GM18951 (cell line): ENCODE data around the gene KANSL3.
"Not testable (repeated sequence)": the region's sequence is repeated elsewhere in the genome, so short reads cannot be mapped to it uniquely, and the experiment has no call there.

ENCODE experiments used
- POLR2A ChIP-seq: IDR thresholded peaks from 4 replicates; pipeline ENCODE4 v1.6.1; 2011; ENCODE audit warnings: mild to moderate bottlenecking; ENCODE audit not compliant: insufficient read length, insufficient read depth; ENCODE audit errors: extremely low read depth
- in situ Hi-C: fragments of 300-500 bp; cut with MboI; formaldehyde crosslinking; loops from one replicate; pipeline ENCODE4 v1.12.0; 2022; ENCODE audit warnings: low sequenced_read_pairs, mixed read lengths, inconsistent platforms; ENCODE audit not compliant: unreplicated experiment

The KANSL3 gene

DNA sequence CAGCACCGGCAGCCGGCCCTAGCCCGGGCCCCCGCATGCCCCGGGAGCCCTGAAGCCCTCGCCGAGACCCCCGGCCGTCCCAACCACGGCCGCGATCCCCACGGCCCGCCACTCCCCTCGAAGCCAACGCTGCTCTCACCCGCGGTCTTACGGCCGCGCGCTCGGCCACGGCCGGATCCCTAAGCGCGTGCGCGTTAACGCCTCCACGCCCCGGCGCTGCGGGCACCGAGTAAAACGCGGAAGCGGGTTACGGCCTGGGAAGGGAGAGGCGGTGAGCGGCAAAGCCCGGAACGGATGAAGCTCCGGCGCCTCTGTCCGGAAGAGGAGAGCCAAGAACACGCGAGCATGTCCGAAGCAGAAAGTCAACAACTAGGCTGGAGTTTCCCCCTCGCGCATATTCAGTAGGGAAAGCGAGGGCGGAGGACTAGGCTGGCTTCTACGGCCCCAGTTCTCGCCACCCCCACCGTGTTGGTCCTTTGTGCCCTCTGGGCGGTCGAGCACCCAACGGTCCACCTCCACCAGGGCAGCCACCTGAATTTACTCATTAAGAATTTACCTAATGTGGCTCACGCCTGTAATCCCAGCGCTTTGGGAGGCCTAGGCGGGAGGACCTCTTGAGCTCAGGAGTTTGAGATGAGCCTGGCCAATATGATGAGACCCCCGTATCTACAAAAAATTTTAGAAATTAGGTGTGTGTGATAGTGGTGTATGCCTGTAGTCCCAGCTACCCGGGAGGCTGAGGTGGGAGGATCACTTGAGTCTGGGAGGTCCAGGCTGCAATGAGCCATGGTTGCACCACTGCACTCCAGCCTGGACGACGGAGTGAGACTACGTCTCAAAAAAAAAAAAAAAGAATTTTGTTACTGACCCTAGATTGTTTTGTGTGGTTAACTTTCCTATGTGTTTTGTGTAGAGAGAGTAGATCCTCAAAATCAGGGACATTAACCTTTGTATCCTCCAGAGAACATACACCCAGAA, at the start of gene KANSL3:
Gene KANSL3 (minus strand): TSS at position 169 of the 978 bp plus-strand sequence. CDS start 1,177 bp downstream, outside the sequence.
- in situ Hi-C loops = no loop called here
- peak; percentile 95 for TF ChIP-seq POLR2A

DNA sequence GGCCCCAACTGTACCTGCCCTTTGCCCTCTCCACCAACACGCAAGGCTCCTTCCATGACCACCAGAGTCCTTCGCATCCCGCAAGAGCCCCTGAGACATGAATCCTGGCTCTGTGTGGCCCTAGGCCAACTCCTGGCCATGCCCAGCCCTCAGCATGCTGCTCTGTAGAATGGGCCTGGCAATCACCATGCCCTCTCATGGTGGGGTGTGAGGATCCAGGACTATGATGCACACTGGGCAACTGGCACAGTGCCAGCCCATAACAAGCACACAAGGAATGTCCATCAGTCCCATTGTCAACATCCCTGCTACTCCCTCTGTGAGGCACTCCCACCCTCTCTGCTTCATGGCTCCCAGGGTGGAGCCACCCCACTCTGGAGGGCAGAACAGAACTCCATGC, 49.2 kb upstream of the KANSL3 start:
- in situ Hi-C loops = no loop called here
- no peak for TF ChIP-seq POLR2A

DNA sequence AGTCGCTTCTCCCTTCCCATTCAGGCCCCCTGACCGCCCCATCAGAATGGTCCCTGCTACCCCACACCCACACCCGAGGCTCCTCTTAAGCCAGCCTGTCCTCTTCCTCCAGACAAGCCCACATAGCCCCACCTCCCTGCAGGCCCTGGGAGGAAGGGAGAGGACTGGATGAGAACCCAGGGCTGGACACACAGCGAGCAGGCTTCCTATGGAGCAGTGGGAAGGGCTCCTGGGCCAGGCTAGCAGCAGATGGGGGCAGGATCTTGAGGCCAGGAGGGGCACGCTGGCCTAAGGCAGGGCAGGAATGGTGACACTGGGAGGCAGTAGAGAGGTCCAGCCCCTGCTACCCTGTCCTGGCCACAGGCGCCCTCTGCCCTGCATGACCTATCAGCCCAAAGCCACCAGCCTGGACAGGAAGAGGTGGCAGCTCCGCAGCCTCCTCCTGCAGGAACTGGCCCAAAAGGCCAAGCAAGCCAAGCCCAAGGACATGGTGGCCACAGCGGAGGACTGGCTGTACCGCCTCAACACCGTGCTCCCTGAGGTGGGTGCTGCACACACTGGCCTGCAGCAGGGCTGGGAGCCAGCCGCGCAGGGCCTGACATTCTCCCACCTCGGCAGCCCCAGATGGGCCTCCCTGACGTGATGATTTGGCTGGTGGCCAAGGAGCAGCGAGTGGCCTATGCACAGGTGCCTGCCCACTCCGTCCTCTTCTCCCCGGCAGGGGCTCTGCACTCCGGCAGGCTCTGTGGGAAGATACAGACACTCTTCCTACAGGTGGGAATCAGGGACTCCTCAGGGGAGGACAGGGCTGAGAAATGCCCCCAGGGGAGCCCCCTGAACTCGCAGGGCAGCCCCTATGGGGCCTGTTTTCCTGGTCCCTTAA, 47.7 kb upstream of the KANSL3 start:
- in situ Hi-C loops = no loop called here
- no peak for TF ChIP-seq POLR2A

DNA sequence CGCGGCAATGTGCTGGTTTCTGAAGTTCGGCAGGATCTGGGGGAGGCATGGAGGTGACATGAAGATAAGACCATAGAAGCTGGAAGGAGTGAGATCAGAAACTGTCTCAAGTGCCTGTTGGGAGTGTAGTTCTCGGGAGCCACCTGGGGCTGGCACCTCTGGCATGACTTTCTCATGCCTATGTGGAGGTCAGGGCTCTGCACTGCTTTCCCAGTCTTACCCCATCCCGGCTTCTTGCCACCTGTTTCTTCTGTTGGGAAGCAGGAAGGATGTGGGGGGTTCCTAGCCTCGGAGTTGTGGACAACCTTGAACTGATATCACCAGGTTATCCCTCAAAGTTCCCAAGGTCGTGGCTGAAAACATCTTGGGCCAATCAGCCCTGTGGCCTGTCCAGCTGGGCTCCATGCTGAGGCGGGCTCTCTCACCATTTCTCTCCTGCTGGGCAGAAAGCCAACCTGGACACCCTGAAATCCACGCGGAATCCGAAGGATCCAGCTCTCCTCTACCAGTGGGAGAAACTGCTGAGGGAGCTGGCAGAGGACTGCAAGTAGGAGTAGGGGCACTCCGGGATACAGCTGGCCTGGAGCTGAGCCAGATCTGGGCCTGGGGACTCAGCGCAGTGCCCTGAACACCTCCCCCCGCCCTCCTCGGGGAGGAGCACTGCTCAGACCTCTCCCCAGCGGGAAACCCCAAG, 46.9 kb upstream of the KANSL3 start:
- in situ Hi-C loops = no loop called here
- no peak for TF ChIP-seq POLR2A

DNA sequence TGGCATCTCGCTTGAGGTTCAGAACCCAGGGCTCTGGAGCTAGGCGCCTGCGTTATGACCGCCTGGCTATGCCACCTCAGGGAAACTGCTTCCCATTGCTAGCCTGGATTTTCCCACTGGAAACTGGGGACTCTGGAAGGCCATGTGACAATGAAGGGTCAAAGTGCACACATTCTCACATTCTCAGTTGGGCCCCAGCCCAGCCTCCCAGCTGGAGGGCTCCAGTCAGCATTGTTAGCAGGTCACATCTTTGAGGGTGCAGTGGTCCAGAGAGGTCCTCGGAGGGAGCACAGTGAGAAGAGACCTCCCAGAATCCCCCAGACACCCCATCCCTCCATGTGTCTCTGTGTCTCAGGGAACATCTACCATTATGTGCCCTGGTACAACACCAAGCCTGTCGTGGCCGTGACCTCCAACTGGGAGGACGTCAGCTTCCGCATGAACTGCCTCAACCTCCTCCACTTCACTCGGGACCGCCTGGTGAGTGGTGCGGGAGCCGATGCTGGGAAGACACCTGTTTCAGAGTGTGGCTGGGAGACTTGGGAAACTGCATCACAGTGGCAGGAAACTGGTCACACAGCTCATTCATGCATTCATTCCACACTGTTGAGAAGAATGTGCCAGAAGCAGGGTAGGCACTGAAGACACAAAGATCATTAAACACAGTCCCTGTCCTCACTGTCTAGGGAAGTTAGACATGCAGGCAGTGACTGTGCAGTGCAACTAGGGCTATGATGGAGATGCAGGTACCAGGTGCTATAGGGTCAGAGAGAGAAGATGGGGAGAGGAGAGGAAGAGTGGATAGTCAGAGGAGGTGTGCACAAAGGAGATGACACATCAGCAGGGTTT, 46.1 kb upstream of the KANSL3 start:
- in situ Hi-C loops = no loop called here
- no peak for TF ChIP-seq POLR2A

DNA sequence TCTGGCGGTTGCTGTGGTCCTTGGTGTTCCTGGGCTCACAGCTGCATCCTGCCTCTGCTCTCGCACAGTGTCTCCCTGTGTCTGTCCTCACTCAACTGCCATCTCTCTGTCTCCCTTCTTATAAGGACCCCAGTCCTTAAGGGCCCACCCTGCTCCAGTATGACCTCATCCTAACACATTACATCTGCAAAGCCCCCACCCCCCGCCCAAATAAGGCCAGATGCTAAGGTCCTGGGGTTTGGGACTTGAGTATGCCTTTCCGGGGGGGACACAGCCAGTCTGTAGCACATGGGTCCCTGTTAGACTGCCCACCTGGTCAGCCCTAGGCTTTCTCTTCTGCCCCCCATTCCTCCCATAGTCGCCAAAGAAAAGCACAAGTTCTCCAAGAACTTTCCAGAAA, 45.2 kb upstream of the KANSL3 start:
- TF ChIP-seq POLR2A = no peak
- in situ Hi-C loops = no loop called here

DNA sequence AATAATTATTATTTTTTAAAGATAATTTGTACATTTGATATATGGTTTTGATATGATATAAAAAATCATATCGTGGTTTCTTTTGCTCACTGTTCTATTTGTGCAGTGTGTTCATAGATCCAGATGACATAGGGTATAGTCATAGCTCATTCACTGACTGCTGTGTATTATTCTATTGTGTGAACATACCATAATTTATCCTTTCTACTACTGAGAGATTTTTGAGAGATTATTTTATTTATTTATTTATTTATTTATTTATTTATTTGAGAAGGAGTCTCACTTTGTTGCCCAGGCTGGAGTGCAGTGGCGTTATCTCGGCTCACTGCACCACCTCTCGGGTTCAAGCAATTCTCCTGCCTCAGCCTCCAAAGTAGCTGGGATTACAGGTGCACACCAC, 43.4 kb upstream of the KANSL3 start:
- in situ Hi-C loops = no loop called here
- TF ChIP-seq POLR2A = no peak

DNA sequence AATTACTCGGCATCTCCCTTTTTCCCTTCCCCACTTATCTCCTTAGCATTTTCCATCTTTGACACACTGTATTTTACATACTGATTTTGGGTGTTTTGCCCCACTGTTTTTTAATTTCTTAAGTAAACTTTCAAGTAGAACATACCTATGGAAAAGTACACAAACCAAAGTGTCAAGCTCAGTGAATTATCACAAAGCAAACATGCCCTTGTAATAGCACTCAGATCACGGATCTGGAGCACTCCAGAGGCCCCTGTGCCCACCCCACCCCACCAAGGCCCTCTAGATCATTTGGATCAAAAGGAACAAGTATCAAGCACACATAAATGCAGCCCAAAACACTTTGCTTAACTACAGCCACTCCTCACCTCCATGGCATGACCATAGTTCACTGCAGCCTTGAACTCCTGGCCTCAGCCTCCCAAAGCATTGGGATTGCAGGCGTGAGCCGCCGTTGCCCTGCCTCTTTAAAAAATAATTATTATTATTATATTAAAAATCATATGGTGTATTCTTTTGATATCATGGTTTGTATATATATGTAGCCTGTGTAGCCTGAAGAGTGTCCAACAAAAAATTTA, 42.5 kb upstream of the KANSL3 start:
- no peak for TF ChIP-seq POLR2A
- in situ Hi-C loops = no loop called here

DNA sequence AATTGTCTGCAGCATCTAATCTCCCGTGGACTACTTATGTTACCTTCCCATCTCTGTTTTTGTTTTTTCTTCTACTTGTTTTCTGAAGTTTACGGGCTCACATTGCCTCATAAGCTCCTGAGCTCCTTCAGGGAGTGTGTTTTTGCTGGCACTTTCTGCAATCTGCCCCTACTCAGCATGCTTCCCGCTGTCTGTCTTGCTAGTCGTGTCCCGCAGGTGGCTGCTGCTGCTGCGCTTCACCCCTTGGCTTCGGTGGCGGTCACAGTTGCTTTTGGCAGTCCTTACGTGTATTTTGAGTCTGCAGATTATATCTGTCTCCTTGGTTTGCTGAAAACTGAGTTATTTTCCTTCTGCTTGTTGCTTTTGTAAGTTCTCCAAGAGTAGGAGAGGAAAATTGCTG, 41.7 kb upstream of the KANSL3 start:
- TF ChIP-seq POLR2A = no peak
- in situ Hi-C loops = no loop called here

DNA sequence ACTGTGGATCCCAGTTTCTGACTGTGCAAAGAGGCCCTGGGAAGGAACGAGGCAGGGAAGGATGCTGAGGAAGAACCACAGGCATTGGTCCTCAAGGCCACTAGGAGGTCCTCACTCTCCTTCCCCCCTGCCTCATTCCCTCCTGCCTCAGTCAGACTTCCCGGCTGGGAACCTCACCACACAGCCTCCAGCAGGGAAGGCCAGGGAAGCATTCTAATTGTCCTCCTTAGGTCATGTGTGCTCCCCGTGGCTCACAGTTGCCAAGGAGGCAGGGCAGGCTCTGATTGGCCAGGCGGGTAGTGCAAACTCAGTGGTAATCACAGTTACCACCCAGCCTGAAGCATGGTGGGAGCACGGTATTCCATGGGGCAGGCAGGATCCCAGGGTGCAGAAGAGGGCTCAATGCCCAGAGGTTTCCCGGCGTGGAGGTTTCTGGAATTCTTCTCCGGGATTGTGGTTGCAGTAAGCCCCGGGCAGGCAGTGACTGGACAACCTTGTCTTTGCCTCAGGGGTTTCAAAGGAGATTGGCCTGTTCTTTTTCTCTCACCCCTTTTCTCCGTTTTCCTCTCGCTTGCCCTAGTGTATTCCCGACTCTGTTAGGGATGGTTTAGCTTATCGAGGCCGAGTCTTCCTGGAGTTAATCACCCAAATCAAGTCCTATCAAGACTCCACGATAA, 31.6 kb upstream of the KANSL3 start:
- TF ChIP-seq POLR2A = no peak
- in situ Hi-C loops = no loop called here

DNA sequence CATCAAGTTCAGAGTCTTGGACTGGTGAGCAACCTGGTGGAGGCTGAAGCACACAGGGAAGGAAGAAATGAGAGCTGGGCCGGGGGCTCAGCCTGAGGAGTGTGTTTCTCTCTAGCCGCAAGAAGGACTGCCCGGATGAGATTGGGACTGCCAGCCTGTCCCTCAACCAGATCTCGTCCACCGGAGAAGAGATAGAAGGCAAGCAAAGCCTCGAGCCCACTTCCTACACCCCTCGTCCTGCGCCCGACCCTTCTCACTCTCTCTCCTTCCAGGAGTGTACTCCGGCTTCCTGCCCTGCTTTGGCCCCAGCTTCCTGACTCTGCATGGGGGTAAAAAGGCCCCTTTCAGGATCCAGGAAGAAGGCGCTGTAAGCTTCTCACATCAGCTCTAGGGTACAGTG, 30.7 kb upstream of the KANSL3 start:
- in situ Hi-C loops = no loop called here
- no peak for TF ChIP-seq POLR2A

DNA sequence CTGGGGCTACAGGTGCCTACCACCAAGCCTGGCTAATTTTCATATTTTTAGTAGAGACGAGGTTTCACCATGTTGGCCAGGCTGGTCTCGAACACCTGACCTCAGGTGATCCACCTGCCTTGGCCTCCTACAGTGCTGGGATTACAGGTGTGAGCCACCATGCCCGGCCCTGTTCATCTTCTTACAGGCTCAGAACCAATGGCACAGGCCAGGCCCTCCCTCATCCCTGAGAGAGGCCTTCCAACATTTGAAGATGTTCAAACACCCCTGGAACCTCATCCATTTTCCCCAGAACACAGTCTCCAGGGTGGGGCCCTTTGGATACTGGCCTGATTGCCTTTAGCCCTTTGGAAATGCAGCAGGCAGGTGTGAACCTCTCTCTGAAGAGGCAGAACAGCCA, 27.6 kb upstream of the KANSL3 start:
- in situ Hi-C loops = not testable (repeated sequence)
